Urinary bladder (tissue), 2 donors: ENCODE data around the gene STIM1. TPM values are rescaled to one million over a fixed set of nuclear protein-coding genes. Genes with fewer than 3 reads are reported as not detected.

Experiments used
- polyA plus RNA-seq: library from polyadenylated mRNA; stranded (reverse); fragments of 200-250 nt; gene quantifications from one replicate; pipeline ENCODE4 v1.2.3, GENCODE V29; 2013
- small RNA-seq: library from RNA; depleted of rRNA; stranded (forward); fragments of <200 nt; gene quantifications from one replicate; pipeline ENCODE3, GENCODE V24; 2014
- total RNA-seq: library from RNA; depleted of rRNA; stranded (reverse); fragments of >200 nt; gene quantifications from one replicate; pipeline ENCODE4 v1.2.3, GENCODE V29; 2014
- donor health status: healthy.

The STIM1 gene
- total and polyA plus RNA-seq, 2 donors, result 41.8 to 61.0 TPM

Small RNA genes lying within 50 kb of the gene (small RNA-seq; reads per million reads assigned to genes)
- gene AC087441.2 (not detected), gene RF00409 (not detected), gene RPS29P20 (not detected)

Other genes starting within 250 kb of the STIM1 start
- not detected for gene ART5, start 213.7 kb upstream of the STIM1 start, total RNA-seq
- 0.67 TPM for gene ART5, start 213.7 kb upstream of the STIM1 start, polyA plus RNA-seq
- gene ART1, start 210.5 kb upstream of the STIM1 start, total RNA-seq, result not detected
- gene ART1, start 210.5 kb upstream of the STIM1 start, polyA plus RNA-seq, result not detected
- 0.48 TPM for gene CHRNA10, start 184.3 kb upstream of the STIM1 start, total RNA-seq
- 0.68 TPM for gene CHRNA10, start 184.3 kb upstream of the STIM1 start, polyA plus RNA-seq
- 105 TPM for gene NUP98, start 58.1 kb upstream of the STIM1 start, total RNA-seq
- gene NUP98, start 58.1 kb upstream of the STIM1 start, polyA plus RNA-seq, result 41.8 TPM
- gene PGAP2, start 47.1 kb upstream of the STIM1 start, total RNA-seq, result 12.7 TPM
- gene PGAP2, start 47.1 kb upstream of the STIM1 start, polyA plus RNA-seq, result 15.3 TPM
- gene RHOG, start 14.7 kb upstream of the STIM1 start, total RNA-seq, result 4.9 TPM
- 85.0 TPM for gene RHOG, start 14.7 kb upstream of the STIM1 start, polyA plus RNA-seq
- gene RRM1, start 239.1 kb downstream of the STIM1 start, total RNA-seq, result 72.5 TPM
- 28.7 TPM for gene RRM1, start 239.1 kb downstream of the STIM1 start, polyA plus RNA-seq